NK-92 treated with Interleukin-12 subunit alpha and Interleukin-12 subunit beta, amount 100 ng/mL, for 24 hours (cell line): ENCODE measurements around the gene DBNDD1.
"Not testable (repeated sequence)": the region's sequence is repeated elsewhere in the genome, so short reads cannot be mapped to it uniquely, and the experiment has no call there.

Experiments used
- DNase-seq: peaks from one replicate; lab custom pipeline; 2025; lab: John Stamatoyannopoulos, UW

DBNDD1 gene

GRCh38 chr16:90018652-90019542 lies at the start of gene DBNDD1:
DBNDD1 (minus strand) TSS chr16:90019456; CDS start chr16:90019341, 115 bp downstream.
- no peak for DNase-seq

- no peak for DNase-seq
Measured at GRCh38 chr16:90061437-90061836, 42.2 kb upstream of the DBNDD1 start.

- peak; percentile 43 for DNase-seq
Measured at GRCh38 chr16:90057738-90058173, 38.5 kb upstream of the DBNDD1 start.

- not testable (repeated sequence) for DNase-seq
Measured at GRCh38 chr16:90056521-90056920, 37.3 kb upstream of the DBNDD1 start.

GRCh38 chr16:90055371-90055770 lies 36.1 kb upstream of the DBNDD1 start:
- no peak for DNase-seq

GRCh38 chr16:90054554-90054953 lies 35.3 kb upstream of the DBNDD1 start:
- no peak for DNase-seq

GRCh38 chr16:90053902-90054500 lies 34.7 kb upstream of the DBNDD1 start:
- DNase-seq = no peak

GRCh38 chr16:90050969-90051368 lies 31.7 kb upstream of the DBNDD1 start:
- no peak for DNase-seq

- DNase-seq = no peak
Measured at GRCh38 chr16:90048737-90049330, 29.6 kb upstream of the DBNDD1 start.

- DNase-seq = no peak
Measured at GRCh38 chr16:90048347-90048722, 29.1 kb upstream of the DBNDD1 start.

- DNase-seq = no peak
Measured at GRCh38 chr16:90047714-90048346, 28.6 kb upstream of the DBNDD1 start.

- DNase-seq = no peak
Measured at GRCh38 chr16:90046971-90047713, 27.9 kb upstream of the DBNDD1 start.

GRCh38 chr16:90046122-90046970 lies 27.1 kb upstream of the DBNDD1 start:
- DNase-seq = no peak

- no peak for DNase-seq
Measured at GRCh38 chr16:90044111-90044551, 24.9 kb upstream of the DBNDD1 start.

GRCh38 chr16:90043526-90043925 lies 24.3 kb upstream of the DBNDD1 start:
- DNase-seq = no peak

- DNase-seq = no peak
Measured at GRCh38 chr16:90042946-90043514, 23.8 kb upstream of the DBNDD1 start.

- DNase-seq = no peak
Measured at GRCh38 chr16:90041896-90042473, 22.7 kb upstream of the DBNDD1 start.

GRCh38 chr16:90040152-90041023 lies 21.1 kb upstream of the DBNDD1 start:
- no peak for DNase-seq

GRCh38 chr16:90037276-90037675 lies 18.0 kb upstream of the DBNDD1 start:
- no peak for DNase-seq
